Testis (tissue), 2 donors: ENCODE data around the gene C5orf15.

Experiments
- CTCF ChIP-seq, 3 experiments: fragments of 450-650 bp in 2 of 3; fragments of 200-600 bp in 1 of 3; sonication (generic) in 1 of 3; IDR thresholded peaks; one replicate each; pipeline ENCODE4 v1.5.1; 2016 to 2019; ENCODE audit warnings: antibody characterized with exemption in 3 of 3, mild to moderate bottlenecking in 2 of 3, moderate library complexity in 1 of 3
- POLR2A ChIP-seq: fragments of 450-650 bp; IDR thresholded peaks from one replicate; pipeline ENCODE4 v1.6.1; 2017; ENCODE audit warnings: antibody characterized with exemption, mild to moderate bottlenecking, moderate library complexity

GRCh38 chr5:133924221-133924920 lies 44.1 kb downstream of the C5orf15 start:
- TF ChIP-seq CTCF (IDR thresholded peaks at IDR 0.05) (no peak), POLR2A (no peak)
